ENCODE data around the gene TACC2.
"Not testable (repeated sequence)": the region's sequence is repeated elsewhere in the genome, so short reads cannot be mapped to it uniquely, and the experiment has no call there.

TACC2 gene

GRCh38 chr10:121984463-121984862 is 4.5 kb upstream of the TACC2 start:
- no peak for DNase-seq (ENCODE audit: low read depth)

DNA sequence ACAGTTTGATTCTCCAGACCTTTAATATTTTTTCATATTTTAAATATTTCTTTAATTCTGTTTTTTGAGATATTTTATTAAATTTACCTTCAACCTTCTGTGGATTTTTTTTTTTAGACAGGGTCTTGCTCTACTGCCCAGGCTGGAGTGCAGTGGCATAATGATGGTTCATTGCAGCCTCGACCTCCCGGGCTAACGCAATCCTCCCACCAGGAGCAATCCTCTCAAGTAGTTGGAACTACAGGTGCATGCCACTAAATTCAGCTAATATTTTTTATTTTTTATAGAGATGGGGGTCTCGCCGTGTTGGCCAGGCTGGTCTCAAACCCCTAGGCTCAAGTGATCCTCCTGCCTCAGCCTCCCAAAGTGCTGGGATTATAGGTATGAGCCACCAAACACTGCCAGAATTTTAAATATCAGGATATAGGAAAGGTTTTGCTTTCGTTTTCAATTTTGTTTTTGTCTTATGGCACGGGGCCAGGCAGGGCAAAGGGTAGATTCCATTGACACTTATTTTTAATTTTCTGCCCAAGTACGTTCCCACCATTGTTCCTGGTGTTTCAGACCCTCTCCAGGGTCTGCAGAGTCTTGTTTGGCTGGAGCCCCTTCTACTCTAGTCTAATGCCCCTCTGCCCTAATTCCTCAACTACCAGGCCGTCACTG is 1.2 kb downstream of the TACC2 start:
- no peak for DNase-seq (ENCODE audit: low read depth)

DNA sequence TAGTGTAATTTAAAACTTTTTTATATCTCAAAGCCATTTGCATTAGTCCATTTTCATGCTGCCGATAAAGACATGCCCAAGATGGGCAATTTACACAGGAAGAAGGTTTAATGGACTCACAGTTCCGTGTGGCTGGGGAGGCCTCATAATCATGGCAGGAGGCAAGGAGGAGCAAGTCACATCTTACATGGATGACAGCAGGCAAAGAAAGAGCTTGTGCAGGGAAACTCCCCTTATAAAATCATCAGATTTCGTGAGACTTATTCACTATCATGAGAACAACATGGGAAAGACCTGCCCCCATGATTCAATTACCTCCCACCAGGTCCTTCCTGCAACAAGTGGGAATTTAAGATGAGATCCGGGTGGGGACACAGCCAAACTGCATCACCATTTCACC is 2.8 kb downstream of the TACC2 start:
- DNase-seq (ENCODE audit: low read depth): not testable (repeated sequence)

DNA sequence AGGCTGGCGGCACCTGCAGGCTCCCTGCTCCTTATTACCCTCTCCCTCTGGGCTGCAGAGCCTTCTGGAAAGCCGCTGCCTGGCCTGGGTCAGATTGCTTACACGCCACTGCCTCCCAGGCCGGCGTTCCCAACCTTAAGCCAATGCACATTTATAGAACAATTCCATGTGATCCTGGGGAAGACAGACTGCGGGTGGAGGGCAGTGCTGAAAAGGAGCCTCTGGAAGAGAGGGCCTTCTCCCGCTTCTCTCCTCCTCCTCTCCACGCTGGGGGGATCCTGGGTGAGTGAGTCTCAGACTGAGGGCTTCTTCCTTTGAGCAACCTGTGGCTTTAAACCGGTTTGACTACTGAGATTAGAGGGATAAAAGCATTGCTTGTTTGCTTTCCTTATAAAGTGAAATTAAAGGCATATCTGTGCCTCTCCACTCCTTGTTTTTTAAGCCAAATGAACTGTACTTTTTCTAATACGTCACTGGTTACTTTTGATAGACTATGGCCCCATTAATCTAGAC is 5.5 kb downstream of the TACC2 start:
- no peak for DNase-seq (ENCODE audit: low read depth)

- DNase-seq (ENCODE audit: low read depth): no peak
Measured at GRCh38 chr10:121998462-121998861, 9.5 kb downstream of the TACC2 start.

GRCh38 chr10:121999301-121999700 is 10.3 kb downstream of the TACC2 start:
- DNase-seq (ENCODE audit: low read depth): no peak

DNA sequence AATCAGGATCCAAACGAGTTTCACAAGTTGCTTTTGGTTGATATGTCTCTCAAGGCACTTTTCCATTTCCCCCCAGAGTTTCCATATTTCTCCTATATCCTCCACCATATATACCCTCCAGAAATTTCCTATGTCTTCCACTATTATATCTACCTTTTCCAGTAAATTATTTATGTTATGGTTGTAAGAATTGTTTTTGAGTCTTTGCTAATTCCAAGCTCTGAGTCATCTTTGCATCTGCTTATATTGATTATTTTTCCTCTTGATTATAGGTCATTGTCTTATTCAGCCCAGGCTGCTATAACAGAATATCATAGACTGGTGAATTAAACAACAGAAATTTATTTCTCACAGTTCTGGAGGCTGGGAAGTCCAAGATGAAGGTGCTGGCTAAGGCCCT is 12.7 kb downstream of the TACC2 start:
- no peak for DNase-seq (ENCODE audit: low read depth)

GRCh38 chr10:122007415-122007814 is 18.5 kb downstream of the TACC2 start:
- no peak for DNase-seq (ENCODE audit: low read depth)

- no peak for DNase-seq (ENCODE audit: low read depth)
Measured at GRCh38 chr10:122010405-122011050, 21.6 kb downstream of the TACC2 start.

DNA sequence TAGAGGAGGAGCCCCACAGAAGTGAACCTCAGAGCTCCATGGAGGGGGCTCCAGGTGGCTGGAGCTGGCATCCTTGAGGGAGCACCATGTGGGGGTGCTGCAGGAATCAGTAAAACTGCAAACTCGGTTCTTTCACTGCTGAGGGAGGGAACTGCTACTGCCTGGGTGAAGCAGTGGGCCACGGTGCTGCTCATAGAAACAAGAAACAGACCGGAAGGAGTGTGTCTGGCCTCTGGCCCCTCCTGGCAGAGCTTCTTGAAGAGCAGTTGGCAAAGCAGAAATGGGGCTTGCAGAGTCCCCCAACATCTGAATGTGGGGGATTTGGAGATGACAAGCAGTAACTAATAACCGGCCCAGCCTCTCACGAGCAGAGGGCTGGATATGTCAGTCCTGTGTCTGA is 23.8 kb downstream of the TACC2 start:
- no peak for DNase-seq (ENCODE audit: low read depth)

- no peak for DNase-seq (ENCODE audit: low read depth)
Measured at GRCh38 chr10:122013311-122013780, 24.4 kb downstream of the TACC2 start.

DNA sequence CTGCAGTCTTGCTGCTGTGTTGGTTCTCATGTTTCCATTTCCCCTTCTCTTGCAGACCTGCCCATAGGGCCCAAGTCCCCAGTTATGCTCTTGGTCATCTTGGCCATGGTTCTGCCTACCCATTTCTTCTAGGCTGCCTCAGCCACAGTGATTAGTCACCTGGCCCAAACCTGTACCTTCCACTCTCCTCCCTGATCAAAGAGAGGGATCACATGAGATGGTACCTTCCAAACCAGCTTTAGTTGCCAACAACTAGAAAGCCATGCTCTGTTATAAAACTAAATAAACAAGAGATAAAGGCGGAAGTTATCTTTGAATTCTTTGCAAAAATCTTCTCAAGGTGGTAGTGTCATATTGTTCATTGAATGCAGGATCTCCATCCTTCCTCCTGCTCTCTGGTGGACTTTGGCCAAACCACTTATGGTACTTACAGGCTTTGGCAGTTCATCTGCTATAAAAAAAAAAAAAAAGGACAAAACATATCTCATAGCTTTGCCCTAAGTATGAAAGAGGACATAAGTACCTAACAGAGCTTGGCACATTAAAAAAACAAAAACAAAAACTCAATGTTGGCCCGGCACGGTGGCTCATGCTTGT is 25.8 kb downstream of the TACC2 start:
- DNase-seq (ENCODE audit: low read depth): no peak

- DNase-seq (ENCODE audit: low read depth): not testable (repeated sequence)
Measured at GRCh38 chr10:122017926-122018325, 29.0 kb downstream of the TACC2 start.

GRCh38 chr10:122018491-122018890 is 29.5 kb downstream of the TACC2 start:
- DNase-seq (ENCODE audit: low read depth): no peak

- no peak for DNase-seq (ENCODE audit: low read depth)
Measured at GRCh38 chr10:122018951-122019413, 30.0 kb downstream of the TACC2 start.

- DNase-seq (ENCODE audit: low read depth): no peak
Measured at GRCh38 chr10:122019414-122019975, 30.5 kb downstream of the TACC2 start.

- no peak for DNase-seq (ENCODE audit: low read depth)
Measured at GRCh38 chr10:122020226-122020625, 31.3 kb downstream of the TACC2 start.

GRCh38 chr10:122021379-122021778 is 32.4 kb downstream of the TACC2 start:
- no peak for DNase-seq (ENCODE audit: low read depth)

DNA sequence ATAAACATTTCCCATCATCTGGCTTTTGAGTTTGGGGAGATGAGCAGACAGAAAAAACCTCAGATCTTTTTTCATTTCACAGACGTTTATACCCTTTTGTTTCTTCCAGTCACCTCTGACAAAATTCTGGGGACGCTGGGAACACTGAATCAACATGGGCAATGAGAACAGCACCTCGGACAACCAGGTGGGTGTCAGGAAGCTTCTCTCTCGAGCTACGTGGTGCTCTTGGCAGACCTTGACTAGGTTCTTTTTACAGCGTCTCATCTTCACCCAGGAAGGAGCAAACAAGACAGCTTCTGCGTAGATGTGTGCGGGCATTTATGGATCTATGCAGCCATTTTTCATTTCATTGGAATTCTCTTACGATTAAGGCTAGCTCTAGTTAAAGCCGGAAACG is 32.9 kb downstream of the TACC2 start:
- DNase-seq (ENCODE audit: low read depth): no peak

GRCh38 chr10:122022276-122022675 is 33.3 kb downstream of the TACC2 start:
- DNase-seq (ENCODE audit: low read depth): no peak

- DNase-seq (ENCODE audit: low read depth): not testable (repeated sequence)
Measured at GRCh38 chr10:122023257-122023656, 34.3 kb downstream of the TACC2 start.

DNA sequence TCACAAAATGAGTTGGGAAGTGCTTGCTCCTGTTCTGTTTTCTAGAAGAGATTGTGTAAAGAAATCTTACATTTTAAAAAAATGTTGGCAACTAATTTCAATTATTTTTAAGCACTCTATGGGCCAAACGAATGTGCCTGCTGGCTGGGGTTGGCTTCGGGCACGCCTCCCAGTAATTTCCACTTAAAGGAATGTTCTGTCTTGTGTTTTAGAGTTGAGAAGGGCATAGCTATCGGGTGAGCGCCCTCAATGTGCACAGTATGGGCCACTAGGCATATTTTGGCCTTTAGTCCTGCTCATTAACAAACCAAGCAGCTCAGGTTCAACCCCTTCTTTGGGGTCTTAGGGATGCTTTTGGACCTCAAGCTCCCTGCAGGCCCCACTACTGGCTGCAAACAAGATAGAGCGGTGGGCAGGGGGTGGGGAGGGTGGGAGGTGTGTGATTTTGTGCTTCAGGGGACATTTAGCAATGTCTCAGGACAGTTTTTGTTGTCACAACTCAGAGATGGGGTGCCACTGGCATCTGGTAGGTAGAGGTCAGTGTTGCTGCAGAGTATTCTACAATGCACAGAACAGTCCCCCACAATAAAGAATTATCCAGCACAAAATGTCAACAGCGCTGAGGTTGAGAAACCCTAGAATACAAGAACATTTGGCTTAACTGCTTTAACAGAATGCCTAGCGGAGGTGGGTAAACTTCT is 40.7 kb downstream of the TACC2 start:
- DNase-seq (ENCODE audit: low read depth): no peak

Measured in T-helper 22 cell (primary cell).